Fibroblast of pulmonary artery (primary cell): Measurements from ENCODE around the gene CNOT1.

Source experiments
- DNase-seq: peaks from one replicate; pipeline ENCODE4 v3.0.0-alpha.2; 2010; ENCODE audit warnings: low read depth
- H3K4me3 ChIP-seq: replicated peaks from 2 replicates; pipeline ENCODE4 v1.5.1; 2011; ENCODE audit warnings: low read depth, mild to moderate bottlenecking, control low read depth, low read length, moderate library complexity
- TF ChIP-seq, protein P1 (sequence below): IDR thresholded peaks from 2 replicates; pipeline ENCODE4 v1.5.1; 2011; ENCODE audit warnings: mild to moderate bottlenecking, control low read depth, low read length, inconsistent platforms; ENCODE audit errors: missing control alignments

CNOT1 gene

DNA sequence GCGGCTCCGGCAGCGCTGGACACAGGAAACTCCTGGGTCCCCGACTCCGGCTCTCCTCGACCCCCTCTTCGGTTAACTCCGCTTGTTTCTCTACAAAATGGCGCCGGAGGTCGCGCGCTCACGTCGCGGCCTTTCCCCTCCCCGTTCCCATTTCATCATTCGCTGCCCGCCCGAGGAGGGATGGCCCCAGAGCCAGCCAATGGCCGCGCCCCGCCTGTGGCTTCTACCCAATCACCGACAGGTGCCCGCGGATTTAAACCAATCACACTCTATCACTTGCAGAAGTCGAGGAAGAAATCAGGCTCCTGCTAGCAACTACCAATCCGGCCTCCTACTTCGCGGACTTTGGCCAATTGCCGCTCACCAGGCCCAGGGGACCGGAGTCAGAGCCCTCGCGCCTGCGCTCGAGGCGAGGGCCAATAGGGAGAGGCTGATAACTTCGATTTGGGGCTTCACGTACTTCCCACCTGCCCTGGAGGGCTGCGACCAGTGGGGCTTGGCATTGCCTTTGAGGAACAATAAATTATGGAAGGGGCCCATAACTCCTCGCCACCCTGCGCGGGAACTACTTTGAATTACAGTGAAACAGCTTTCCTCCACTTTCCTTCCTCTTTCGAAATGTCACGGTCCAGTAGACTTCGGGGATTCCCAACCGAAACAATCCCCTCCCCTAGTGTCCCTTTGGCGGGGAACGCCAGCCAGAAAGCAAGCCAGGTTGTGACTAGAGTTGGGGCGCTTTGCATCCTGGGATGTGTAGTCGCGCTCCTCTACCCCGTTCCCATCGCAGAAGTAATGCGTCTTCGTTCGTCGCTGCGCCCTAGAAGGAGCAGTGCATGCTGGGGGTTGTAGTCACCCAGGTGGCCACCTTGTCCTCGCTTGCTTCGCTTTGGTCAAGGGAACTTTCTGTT lies at the start of gene CNOT1:
Gene CNOT1 (minus strand): TSS at position 94 of the 908 bp plus-strand sequence. CDS start 30,489 bp downstream, outside the sequence.
- H3K4me3 ChIP-seq: peak within 1 kb of the TSS; percentile 97
- peak; percentile 100 for DNase-seq
- TF ChIP-seq, protein P1, sequence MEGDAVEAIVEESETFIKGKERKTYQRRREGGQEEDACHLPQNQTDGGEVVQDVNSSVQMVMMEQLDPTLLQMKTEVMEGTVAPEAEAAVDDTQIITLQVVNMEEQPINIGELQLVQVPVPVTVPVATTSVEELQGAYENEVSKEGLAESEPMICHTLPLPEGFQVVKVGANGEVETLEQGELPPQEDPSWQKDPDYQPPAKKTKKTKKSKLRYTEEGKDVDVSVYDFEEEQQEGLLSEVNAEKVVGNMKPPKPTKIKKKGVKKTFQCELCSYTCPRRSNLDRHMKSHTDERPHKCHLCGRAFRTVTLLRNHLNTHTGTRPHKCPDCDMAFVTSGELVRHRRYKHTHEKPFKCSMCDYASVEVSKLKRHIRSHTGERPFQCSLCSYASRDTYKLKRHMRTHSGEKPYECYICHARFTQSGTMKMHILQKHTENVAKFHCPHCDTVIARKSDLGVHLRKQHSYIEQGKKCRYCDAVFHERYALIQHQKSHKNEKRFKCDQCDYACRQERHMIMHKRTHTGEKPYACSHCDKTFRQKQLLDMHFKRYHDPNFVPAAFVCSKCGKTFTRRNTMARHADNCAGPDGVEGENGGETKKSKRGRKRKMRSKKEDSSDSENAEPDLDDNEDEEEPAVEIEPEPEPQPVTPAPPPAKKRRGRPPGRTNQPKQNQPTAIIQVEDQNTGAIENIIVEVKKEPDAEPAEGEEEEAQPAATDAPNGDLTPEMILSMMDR: no peak

DNA sequence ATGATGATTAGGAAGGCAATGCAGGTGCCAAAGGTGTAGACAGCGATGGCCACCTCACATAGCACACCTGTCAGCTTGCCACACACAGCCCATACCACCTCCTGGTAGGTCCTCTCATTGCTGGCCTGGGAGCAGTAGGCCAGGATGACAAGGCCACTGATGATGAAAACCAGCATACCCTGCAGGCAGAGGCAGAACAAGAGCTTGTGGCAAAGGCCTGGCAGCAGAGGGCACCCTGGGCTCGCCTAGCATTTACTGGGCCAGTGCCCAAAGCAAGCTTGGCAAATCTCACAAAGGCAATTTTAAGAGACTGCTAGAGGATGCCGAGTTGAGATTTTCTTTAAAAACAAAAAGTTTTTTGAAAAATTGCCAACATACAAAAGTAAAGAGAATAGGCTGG lies 49.1 kb upstream of the CNOT1 start:
- peak; percentile 23 for DNase-seq

DNA sequence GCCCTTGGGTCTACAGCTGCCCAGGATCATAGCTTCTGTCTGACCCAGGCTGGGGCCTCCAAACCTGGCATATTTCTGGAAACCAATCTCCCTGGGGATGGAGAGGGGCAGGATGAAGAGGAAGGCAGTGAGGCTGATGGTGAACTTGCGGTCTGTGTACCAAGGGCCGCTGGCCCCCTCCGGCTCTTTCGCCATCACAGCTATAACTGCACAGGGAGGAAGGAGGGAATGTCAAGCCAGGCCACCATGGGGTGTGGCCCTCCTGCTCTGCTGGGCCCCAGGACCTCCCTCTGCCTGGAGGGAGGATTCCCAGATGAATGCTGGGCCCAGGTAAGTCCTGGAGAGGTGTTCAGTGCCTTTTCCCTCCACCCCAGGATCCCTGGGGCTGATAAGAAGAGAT lies 48.6 kb upstream of the CNOT1 start:
- TF ChIP-seq, protein P1: no peak
- DNase-seq: no peak
- H3K4me3 ChIP-seq: no peak overlapping the region

More for the DNA sequence above, 49.1 kb upstream of the CNOT1 start:
- H3K4me3 ChIP-seq: no peak overlapping the region
- TF ChIP-seq, protein P1: no peak

DNA sequence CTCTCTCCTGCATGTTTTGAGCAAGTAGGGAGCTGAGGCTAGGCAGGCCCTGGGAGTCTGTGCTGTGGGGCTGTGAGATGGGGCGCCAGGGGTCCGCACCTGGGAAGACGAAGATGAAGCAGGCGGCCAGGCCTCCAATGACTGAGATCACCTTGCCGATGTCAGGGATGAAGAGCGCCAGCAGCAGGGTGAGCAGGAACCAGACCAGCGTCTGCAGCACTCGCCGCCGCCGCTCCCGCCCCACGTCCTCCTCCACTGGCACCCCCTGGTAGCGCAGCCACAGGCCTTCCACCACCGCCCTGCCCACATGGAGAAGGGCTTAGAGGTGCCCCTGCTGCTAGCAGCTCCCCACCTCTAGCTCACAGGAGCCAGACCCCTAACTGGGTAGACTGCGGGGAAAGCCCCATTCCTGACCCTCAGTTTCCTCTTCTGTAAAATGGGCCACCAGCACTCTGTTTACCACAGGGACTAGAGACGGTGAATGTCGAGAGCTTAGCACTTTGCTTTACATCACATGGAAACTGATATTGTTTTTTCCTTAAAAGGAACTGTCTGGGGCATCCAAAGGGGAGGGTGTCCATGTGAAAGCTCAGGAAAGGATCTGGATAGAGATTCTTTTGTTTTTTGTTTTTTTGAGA lies 41.4 kb upstream of the CNOT1 start:
- DNase-seq: no peak
- no peak overlapping the region for H3K4me3 ChIP-seq
- TF ChIP-seq, protein P1: no peak

DNA sequence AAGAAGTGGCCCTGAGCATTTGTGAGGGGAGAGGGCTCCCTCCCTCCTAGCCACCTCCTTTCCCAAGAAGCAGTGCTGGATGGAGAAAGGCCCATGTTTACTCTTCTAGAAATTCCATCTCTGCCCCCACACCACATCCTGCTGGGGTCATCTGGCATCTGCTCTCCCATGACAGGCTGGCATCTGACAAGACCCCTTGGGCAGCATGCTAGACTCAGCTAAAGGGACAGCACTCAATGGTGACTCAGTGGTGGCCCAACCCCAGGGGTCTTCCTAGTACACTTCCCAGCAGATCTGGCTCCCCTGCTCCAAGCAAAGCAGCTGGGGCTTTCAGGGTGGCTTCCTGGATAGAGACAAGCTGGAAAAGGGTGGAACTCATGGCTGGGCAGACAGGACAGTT lies 40.6 kb upstream of the CNOT1 start:
- TF ChIP-seq, protein P1: no peak
- no peak for DNase-seq
- H3K4me3 ChIP-seq: no peak overlapping the region

DNA sequence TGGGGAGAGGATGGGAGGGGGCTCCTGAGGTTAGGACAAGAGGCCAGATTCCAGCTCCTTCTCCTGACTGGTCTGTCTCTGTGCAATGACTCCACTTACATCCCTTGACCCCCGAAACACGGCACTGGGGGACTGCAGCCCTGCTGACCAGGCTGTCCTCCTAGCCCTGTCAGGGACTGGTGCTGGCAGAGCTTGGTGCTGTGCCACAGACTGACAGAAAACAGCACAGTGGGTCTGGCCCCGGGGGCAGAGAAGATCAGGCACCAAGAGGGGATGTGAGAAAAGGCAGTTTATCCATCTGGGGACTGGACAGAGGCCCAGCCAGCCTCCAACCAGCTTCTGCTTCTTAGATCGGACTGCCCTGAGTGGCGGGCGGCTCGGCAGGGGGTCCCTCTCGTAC lies 35.6 kb upstream of the CNOT1 start:
- H3K4me3 ChIP-seq: no peak overlapping the region
- DNase-seq: no peak
- TF ChIP-seq, protein P1: no peak
